ENCODE data around the gene ANTXR2.

DNA sequence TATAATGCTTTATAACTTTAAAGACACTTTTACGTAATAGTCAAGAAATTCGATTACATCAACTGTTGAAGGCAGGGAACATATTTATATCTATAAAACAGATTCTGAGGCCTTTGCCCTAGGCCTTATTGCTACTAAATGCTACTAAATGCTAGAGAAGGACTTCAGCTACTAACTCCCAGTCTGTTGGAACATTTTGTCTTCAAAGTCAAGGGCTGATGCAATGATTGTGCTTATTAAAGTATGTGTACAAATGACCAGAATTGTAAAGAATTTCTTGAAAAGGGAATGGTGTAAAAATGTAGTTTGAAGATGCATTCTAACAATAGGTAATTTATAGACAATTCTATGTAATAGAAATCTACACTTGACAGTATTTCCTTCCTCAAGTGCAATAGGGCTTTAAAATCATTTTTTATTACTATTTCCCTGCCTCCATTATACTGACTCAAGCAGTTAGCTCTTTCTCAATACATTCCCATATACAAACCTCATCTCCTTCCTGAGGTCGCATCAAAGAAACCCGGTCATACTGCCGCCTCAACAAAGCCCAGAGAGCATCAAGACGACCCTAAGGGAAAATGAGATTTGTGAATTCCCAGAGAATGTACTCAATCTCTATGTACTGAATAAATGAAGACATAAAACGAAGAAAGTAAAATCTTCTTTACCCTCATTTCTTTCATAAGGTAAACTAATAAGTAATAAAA lies 95.7 kb downstream of the ANTXR2 start:
- TF ChIP-seq POLR2A (IDR thresholded peaks at IDR 0.05) (no peak), POLR2AphosphoS5 (IDR thresholded peaks at IDR 0.05; ENCODE audit: insufficient read depth in 1 of 2, low read depth in 1 of 2) (no peak)

Measured in vagina (tissue), 2 donors.